Panc1 (cell line): ENCODE results near the gene DNAAF5.

ENCODE experiments used
- TCF7L2 ChIP-seq: IDR thresholded peaks from 2 replicates; pipeline ENCODE4 v1.6.1; 2011; ENCODE audit warnings: mild to moderate bottlenecking, low read depth, low read length, inconsistent platforms
- TF ChIP-seq, protein P1 (sequence below): fragments of 450-650 bp; IDR thresholded peaks from 2 replicates; pipeline ENCODE4 v1.5.1; 2017; ENCODE audit warnings: mild to moderate bottlenecking

DNA sequence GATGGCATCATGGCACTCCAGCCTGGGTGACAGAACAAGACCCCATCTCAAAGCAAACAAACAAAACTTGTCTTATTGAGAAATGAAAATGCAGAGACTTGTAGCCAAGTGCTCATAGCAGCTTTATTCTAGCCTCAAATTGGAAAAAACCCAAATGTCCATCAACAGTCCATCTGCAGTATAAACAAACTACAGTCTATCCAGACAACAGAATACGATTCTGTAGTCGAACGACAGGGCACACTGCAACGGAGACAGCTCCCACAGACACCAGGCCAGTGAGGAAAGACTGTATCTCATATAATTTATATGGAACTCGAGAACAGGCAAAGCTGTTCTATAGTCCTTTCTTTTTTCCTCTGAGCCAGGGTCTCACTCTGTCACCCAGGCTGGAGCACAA, 65.0 kb downstream of the DNAAF5 start:
- TF ChIP-seq TCF7L2 = no peak
- TF ChIP-seq, protein P1, sequence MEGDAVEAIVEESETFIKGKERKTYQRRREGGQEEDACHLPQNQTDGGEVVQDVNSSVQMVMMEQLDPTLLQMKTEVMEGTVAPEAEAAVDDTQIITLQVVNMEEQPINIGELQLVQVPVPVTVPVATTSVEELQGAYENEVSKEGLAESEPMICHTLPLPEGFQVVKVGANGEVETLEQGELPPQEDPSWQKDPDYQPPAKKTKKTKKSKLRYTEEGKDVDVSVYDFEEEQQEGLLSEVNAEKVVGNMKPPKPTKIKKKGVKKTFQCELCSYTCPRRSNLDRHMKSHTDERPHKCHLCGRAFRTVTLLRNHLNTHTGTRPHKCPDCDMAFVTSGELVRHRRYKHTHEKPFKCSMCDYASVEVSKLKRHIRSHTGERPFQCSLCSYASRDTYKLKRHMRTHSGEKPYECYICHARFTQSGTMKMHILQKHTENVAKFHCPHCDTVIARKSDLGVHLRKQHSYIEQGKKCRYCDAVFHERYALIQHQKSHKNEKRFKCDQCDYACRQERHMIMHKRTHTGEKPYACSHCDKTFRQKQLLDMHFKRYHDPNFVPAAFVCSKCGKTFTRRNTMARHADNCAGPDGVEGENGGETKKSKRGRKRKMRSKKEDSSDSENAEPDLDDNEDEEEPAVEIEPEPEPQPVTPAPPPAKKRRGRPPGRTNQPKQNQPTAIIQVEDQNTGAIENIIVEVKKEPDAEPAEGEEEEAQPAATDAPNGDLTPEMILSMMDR = no peak
